HepG2 (cell line): Measurements from ENCODE around the gene CCDC57. TPM values are rescaled to one million over a fixed set of nuclear protein-coding genes. Genes with fewer than 3 reads are reported as not detected.

Source experiments
- BCL6 ChIP-seq: IDR thresholded peaks from 2 replicates; pipeline ENCODE4 v1.6.1; 2016; ENCODE audit warnings: missing genetic modification reagents, missing compliant biosample characterization
- DNMT1 ChIP-seq: sonication (generic); formaldehyde crosslinking; IDR thresholded peaks from 2 replicates; pipeline ENCODE4 v1.5.1; 2020; ENCODE audit warnings: mild to moderate bottlenecking, missing genetic modification reagents
- ELK4 ChIP-seq: sonication (generic); formaldehyde crosslinking; IDR thresholded peaks from 2 replicates; pipeline ENCODE4 v1.9.0; 2021; ENCODE audit warnings: missing genetic modification reagents, borderline replicate concordance
- ERF ChIP-seq: IDR thresholded peaks from 2 replicates; pipeline ENCODE4 v1.6.1; 2018; ENCODE audit warnings: missing biosample characterization, missing genetic modification reagents
- FLYWCH1 ChIP-seq: sonication (generic); formaldehyde crosslinking; IDR thresholded peaks from 2 replicates; pipeline ENCODE4 v1.8.1; 2023; ENCODE audit warnings: mild to moderate bottlenecking, missing genetic modification reagents
- GATAD1 ChIP-seq: IDR thresholded peaks from 2 replicates; pipeline ENCODE4 v1.6.1; 2016; ENCODE audit warnings: missing genetic modification reagents, missing compliant biosample characterization
- HIVEP1 ChIP-seq: sonication (generic); formaldehyde crosslinking; IDR thresholded peaks from 2 replicates; pipeline ENCODE4 v1.4.0; 2020; ENCODE audit warnings: mild to moderate bottlenecking, missing genetic modification reagents
- HNRNPH1 ChIP-seq: fragments of 200-400 bp; formaldehyde crosslinking; optimal IDR thresholded peaks from 2 replicates; pipeline ENCODE3; 2017; ENCODE audit warnings: mild to moderate bottlenecking, low read depth, low read length
- HNRNPK ChIP-seq: fragments of 200-400 bp; formaldehyde crosslinking; IDR thresholded peaks from 2 replicates; pipeline ENCODE4 v1.6.1; 2018; ENCODE audit warnings: low read length, low read depth, moderate library complexity, mild to moderate bottlenecking; ENCODE audit not compliant: poor library complexity, severe bottlenecking
- MZF1 ChIP-seq: sonication (generic); formaldehyde crosslinking; IDR thresholded peaks from 2 replicates; pipeline ENCODE4 v1.8.1; 2023; ENCODE audit warnings: mild to moderate bottlenecking, missing genetic modification reagents, borderline replicate concordance
- NR3C1 ChIP-seq: sonication (generic); formaldehyde crosslinking; IDR thresholded peaks from 2 replicates; pipeline ENCODE4 v1.4.0; 2020; ENCODE audit warnings: missing genetic modification reagents
- PTBP1 ChIP-seq: fragments of 200-400 bp; formaldehyde crosslinking; IDR thresholded peaks from 2 replicates; pipeline ENCODE4 v1.6.1; 2018; ENCODE audit warnings: low read length, low read depth; ENCODE audit not compliant: poor library complexity, severe bottlenecking
- RBAK ChIP-seq: sonication (generic); formaldehyde crosslinking; IDR thresholded peaks from 2 replicates; pipeline ENCODE4 v1.5.1; 2020; ENCODE audit warnings: mild to moderate bottlenecking, missing genetic modification reagents
- RORA ChIP-seq: sonication (generic); formaldehyde crosslinking; IDR thresholded peaks from 2 replicates; pipeline ENCODE4 v1.5.0; 2020; ENCODE audit warnings: mild to moderate bottlenecking, missing genetic modification reagents, moderate library complexity
- SRF ChIP-seq: IDR thresholded peaks from 2 replicates; pipeline ENCODE4 v1.6.1; 2011; ENCODE audit warnings: mild to moderate bottlenecking, low read depth, low read length, moderate library complexity
- SYNCRIP ChIP-seq: fragments of 200-400 bp; formaldehyde crosslinking; IDR thresholded peaks from 2 replicates; pipeline ENCODE4 v1.6.1; 2018; ENCODE audit warnings: mild to moderate bottlenecking, low read depth, low read length; ENCODE audit not compliant: insufficient read depth
- TGIF2 ChIP-seq: IDR thresholded peaks from 2 replicates; pipeline ENCODE4 v1.6.1; 2016; ENCODE audit warnings: control low read depth, missing compliant biosample characterization
- ZMYM3 ChIP-seq: sonication (generic); formaldehyde crosslinking; IDR thresholded peaks from 2 replicates; pipeline ENCODE4 v1.5.1; 2020; ENCODE audit warnings: mild to moderate bottlenecking, missing genetic modification reagents
- ZNF136 ChIP-seq: sonication (generic); formaldehyde crosslinking; IDR thresholded peaks from 2 replicates; pipeline ENCODE4 v1.8.1; 2022; ENCODE audit warnings: low read depth, mild to moderate bottlenecking, moderate library complexity, missing genetic modification reagents
- ZNF615 ChIP-seq: sonication (generic); formaldehyde crosslinking; IDR thresholded peaks from 2 replicates; pipeline ENCODE4 v1.5.0; 2020; ENCODE audit warnings: mild to moderate bottlenecking, missing genetic modification reagents, borderline replicate concordance
- polyA plus RNA-seq, 8 experiments: library from polyadenylated mRNA; depleted of rRNA in 3 of 8; stranded (reverse) in 7 of 8; unstranded in 1 of 8; fragments of >200 nt; fragmentation: Illumina TruSeq in 4 of 8; extraction: Trizol in 4 of 8; gene quantifications; 2 replicates each; pipeline versions ENCODE4 v1.2.1 to v1.2.3, GENCODE V29; 2011 to 2016; ENCODE audit warnings: low read depth in 4 of 8, missing spikeins in 1 of 8, mixed read lengths in 1 of 8; ENCODE audit not compliant: insufficient read depth in 1 of 8
- total RNA-seq, 5 experiments: library from RNA; depleted of rRNA; stranded (reverse); fragments of >200 nt; fragmentation: Illumina TruSeq; extraction: Trizol; gene quantifications; 2 replicates each; pipeline ENCODE4 v1.2.3, GENCODE V29; 2016; ENCODE audit warnings: low read depth in 1 of 5
- TF ChIP-seq, protein P1 (sequence below): sonication (generic); formaldehyde crosslinking; IDR thresholded peaks from 2 replicates; pipeline ENCODE4 v1.5.0; 2020; ENCODE audit warnings: mild to moderate bottlenecking, missing genetic modification reagents
- TF ChIP-seq, protein P2 (sequence below): sonication (generic); formaldehyde crosslinking; IDR thresholded peaks from 2 replicates; pipeline ENCODE4 v1.4.0; 2020; ENCODE audit warnings: missing genetic modification reagents, borderline replicate concordance
- TF ChIP-seq, protein P3 (sequence below): sonication (generic); formaldehyde crosslinking; IDR thresholded peaks from 2 replicates; pipeline ENCODE4 v1.4.0; 2020; ENCODE audit warnings: missing genetic modification reagents

Gene CCDC57
- total and polyA plus RNA-seq, 2 of the 13 experiments (the other 11 are each of a cell fraction or from before 2014, with no cell fraction given), result 59.3 to 59.9 TPM

DNA sequence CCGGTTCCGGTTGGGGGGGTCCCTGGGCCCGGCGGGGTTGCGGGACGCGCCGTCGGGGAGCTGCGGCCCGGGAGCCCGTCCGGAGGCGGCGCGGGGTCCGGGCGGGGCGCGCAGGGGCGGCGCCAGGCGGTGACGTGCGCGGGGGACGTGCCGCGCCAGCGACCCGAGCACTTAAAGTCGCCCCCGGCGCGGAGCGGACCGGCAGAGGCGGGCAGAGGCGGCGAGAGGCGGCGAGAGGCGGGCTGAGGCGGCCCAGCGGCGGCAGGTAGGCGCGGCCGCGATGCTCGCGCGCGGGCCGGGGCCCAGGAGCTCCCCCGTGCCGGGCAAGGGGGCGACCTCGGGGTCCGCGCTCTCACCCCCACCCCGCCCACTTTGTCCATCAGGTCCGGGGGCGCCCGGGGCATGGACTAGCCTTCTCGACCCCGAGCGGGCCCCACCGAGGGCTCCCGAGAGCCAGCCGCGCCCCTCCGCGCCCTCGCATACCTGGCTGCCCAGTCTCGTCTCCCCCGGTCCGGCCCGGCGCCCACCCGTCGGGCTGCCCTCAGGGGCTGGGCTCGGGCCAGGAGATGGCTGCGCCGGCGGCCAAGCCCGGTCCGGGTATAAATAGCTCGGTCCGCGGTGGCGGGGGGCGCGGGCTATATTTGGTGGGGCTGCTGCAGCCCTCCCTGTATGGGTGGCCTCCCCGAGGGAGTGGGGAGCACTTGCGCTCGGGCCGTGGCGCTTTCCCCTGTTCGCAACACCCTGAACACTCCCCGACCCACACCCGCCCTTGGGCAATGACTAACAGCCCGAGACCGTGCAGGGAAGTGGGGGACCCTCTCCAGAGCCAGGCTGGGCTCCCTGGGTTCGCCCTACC, 16.4 kb upstream of the CCDC57 start, which contains the start of gene SLC16A3 (continued):
- TF ChIP-seq TGIF2 (CRISPR knock-in tag) (0 out of 2 replicates have a peak, but pooled peaks have one; percentile 16), FLYWCH1 (peak; percentile 94), PTBP1 (no peak), RBAK (CRISPR knock-in tag) (no peak), SRF (peak; percentile 16; the same call in 1 of the 2 replicates), NR3C1 (CRISPR knock-in tag) (no peak), HIVEP1 (peak; percentile 20; the same call in 1 of the 2 replicates), DNMT1 (CRISPR knock-in tag) (no peak; the same call in 1 of the 2 replicates), HNRNPH1 (peak; percentile 91), ELK4 (CRISPR knock-in tag) (no peak), ZNF615 (CRISPR knock-in tag) (no peak), ERF (CRISPR knock-in tag) (no peak; the same call in 1 of the 2 replicates), ZNF136 (0 out of 2 replicates have a peak, but pooled peaks have one; percentile 54), SYNCRIP (no peak), GATAD1 (CRISPR knock-in tag) (no peak; the same call in 1 of the 2 replicates), ZMYM3 (CRISPR knock-in tag) (no peak), HNRNPK (peak; percentile 68), RORA (CRISPR knock-in tag) (no peak), BCL6 (no peak), MZF1 (peak; percentile 83; the same call in 1 of the 2 replicates)
- TF ChIP-seq, protein P1, sequence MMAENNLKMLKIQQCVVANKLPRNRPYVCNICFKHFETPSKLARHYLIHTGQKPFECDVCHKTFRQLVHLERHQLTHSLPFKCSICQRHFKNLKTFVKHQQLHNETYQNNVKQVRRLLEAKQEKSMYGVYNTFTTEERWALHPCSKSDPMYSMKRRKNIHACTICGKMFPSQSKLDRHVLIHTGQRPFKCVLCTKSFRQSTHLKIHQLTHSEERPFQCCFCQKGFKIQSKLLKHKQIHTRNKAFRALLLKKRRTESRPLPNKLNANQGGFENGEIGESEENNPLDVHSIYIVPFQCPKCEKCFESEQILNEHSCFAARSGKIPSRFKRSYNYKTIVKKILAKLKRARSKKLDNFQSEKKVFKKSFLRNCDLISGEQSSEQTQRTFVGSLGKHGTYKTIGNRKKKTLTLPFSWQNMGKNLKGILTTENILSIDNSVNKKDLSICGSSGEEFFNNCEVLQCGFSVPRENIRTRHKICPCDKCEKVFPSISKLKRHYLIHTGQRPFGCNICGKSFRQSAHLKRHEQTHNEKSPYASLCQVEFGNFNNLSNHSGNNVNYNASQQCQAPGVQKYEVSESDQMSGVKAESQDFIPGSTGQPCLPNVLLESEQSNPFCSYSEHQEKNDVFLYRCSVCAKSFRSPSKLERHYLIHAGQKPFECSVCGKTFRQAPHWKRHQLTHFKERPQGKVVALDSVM (CRISPR knock-in tag), result peak; percentile 9; the same call in 1 of the 2 replicates
- TF ChIP-seq, protein P2, sequence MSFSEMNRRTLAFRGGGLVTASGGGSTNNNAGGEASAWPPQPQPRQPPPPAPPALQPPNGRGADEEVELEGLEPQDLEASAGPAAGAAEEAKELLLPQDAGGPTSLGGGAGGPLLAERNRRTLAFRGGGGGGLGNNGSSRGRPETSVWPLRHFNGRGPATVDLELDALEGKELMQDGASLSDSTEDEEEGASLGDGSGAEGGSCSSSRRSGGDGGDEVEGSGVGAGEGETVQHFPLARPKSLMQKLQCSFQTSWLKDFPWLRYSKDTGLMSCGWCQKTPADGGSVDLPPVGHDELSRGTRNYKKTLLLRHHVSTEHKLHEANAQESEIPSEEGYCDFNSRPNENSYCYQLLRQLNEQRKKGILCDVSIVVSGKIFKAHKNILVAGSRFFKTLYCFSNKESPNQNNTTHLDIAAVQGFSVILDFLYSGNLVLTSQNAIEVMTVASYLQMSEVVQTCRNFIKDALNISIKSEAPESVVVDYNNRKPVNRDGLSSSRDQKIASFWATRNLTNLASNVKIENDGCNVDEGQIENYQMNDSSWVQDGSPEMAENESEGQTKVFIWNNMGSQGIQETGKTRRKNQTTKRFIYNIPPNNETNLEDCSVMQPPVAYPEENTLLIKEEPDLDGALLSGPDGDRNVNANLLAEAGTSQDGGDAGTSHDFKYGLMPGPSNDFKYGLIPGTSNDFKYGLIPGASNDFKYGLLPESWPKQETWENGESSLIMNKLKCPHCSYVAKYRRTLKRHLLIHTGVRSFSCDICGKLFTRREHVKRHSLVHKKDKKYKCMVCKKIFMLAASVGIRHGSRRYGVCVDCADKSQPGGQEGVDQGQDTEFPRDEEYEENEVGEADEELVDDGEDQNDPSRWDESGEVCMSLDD (CRISPR knock-in tag), result no peak; the same call in 1 of the 2 replicates
- TF ChIP-seq, protein P3, sequence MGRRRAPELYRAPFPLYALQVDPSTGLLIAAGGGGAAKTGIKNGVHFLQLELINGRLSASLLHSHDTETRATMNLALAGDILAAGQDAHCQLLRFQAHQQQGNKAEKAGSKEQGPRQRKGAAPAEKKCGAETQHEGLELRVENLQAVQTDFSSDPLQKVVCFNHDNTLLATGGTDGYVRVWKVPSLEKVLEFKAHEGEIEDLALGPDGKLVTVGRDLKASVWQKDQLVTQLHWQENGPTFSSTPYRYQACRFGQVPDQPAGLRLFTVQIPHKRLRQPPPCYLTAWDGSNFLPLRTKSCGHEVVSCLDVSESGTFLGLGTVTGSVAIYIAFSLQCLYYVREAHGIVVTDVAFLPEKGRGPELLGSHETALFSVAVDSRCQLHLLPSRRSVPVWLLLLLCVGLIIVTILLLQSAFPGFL (CRISPR knock-in tag), result no peak
